Loucy (cell line): ENCODE results near the gene OR52A5.

ENCODE experiments used
- H2AFZ ChIP-seq: fragments of 200-600 bp; sonication (generic); 2 replicates; pipeline ENCODE4 v1.6.0; 2016; ENCODE audit warnings: antibody characterized with exemption, mild to moderate bottlenecking, low read length, moderate library complexity
- H3F3A ChIP-seq: fragments of 200-600 bp; 2 replicates; pipeline ENCODE4 v1.6.0; 2016; ENCODE audit warnings: antibody characterized with exemption, low read depth, mild to moderate bottlenecking
- H3K27me3 ChIP-seq: fragments of 200-600 bp; sonication (generic); 2 replicates; pipeline ENCODE4 v1.6.1; 2014; ENCODE audit warnings: low read length, mild to moderate bottlenecking; ENCODE audit not compliant: insufficient read depth, poor library complexity, severe bottlenecking
- H3K36me3 ChIP-seq: fragments of 200-600 bp; sonication (generic); 2 replicates; pipeline ENCODE4 v1.6.1; 2016; ENCODE audit warnings: low read length; ENCODE audit not compliant: insufficient read depth
- H3K4me1 ChIP-seq: fragments of 200-600 bp; sonication (generic); 2 replicates; pipeline ENCODE4 v1.5.1; 2014; ENCODE audit warnings: low read length, mild to moderate bottlenecking; ENCODE audit not compliant: insufficient read depth, poor library complexity, severe bottlenecking
- H3K4me2 ChIP-seq: fragments of 200-600 bp; sonication (generic); 2 replicates; pipeline ENCODE4 v1.6.0; 2014; ENCODE audit warnings: antibody characterized with exemption, low read length, low read depth, mild to moderate bottlenecking; ENCODE audit not compliant: poor library complexity, severe bottlenecking
- H3K4me3 ChIP-seq: fragments of 200-600 bp; sonication (generic); 2 replicates; pipeline ENCODE4 v1.5.1; 2014; ENCODE audit warnings: low read length, mild to moderate bottlenecking, mixed read lengths; ENCODE audit not compliant: poor library complexity, severe bottlenecking
- H3K79me2 ChIP-seq: fragments of 200-600 bp; sonication (generic); 2 replicates; pipeline ENCODE4 v1.6.1; 2014; ENCODE audit warnings: low read length; ENCODE audit not compliant: insufficient read depth
- H3K9ac ChIP-seq: fragments of 200-600 bp; sonication (generic); 2 replicates; pipeline ENCODE4 v1.6.0; 2014; ENCODE audit warnings: mild to moderate bottlenecking, low read depth, low read length, moderate library complexity; ENCODE audit not compliant: poor library complexity, severe bottlenecking
- H3K9me2 ChIP-seq: fragments of 200-600 bp; sonication (generic); replicated peaks from 2 replicates; pipeline ENCODE4 v1.6.1; 2016; ENCODE audit warnings: low read depth, low read length, mixed read lengths
- H3K9me3 ChIP-seq: fragments of 200-600 bp; sonication (generic); 2 replicates; pipeline ENCODE4 v1.6.1; 2014; ENCODE audit warnings: mild to moderate bottlenecking, antibody characterized with exemption, low read length, low read depth; ENCODE audit not compliant: insufficient read depth
- H4K20me1 ChIP-seq: fragments of 200-600 bp; sonication (generic); 2 replicates; pipeline ENCODE4 v1.6.0; 2014; ENCODE audit warnings: antibody characterized with exemption, low read length, mild to moderate bottlenecking; ENCODE audit not compliant: insufficient read depth, poor library complexity, severe bottlenecking
- EZH2phosphoT487 ChIP-seq: fragments of 200-600 bp; IDR thresholded peaks from 2 replicates; pipeline ENCODE4 v1.6.1; 2018; ENCODE audit warnings: antibody characterized with exemption, mild to moderate bottlenecking, moderate library complexity, borderline replicate concordance
- TF ChIP-seq, protein P1 (sequence below): fragments of 200-600 bp; sonication (generic); conservative IDR thresholded peaks from 2 replicates; pipeline ENCODE4 v1.5.1; 2014; ENCODE audit warnings: mild to moderate bottlenecking, antibody characterized with exemption, low read length

Gene OR52A5

DNA sequence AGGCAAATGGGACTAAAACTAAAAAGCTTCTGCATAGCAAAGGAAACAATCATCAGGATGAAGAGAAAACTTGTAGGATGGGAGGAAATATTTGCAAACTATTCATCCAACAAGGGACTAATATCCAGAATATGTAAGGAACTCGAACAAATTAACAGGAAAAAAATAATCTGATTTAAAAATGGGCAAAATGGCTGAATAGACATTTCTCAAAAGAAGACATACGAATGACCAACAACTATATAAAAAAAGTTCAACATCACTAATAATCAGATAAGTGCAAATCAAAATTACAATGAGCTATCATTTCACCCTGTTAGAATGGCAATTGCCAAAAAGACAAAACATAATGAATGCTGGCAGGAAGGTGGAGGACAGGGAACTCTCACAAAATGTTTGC, 56.8 kb downstream of the OR52A5 start:
- Histone ChIP-seq H3K79me2 (no peaks in the 10 kb centered on the region), H3F3A (no peaks in the 10 kb centered on the region), H3K27me3 (no peaks in the 10 kb centered on the region), H2AFZ (no peak overlapping the region), H3K9me3 (no peaks in the 10 kb centered on the region), H3K9me2 (no peaks in the 10 kb centered on the region), H3K36me3 (no peaks in the 10 kb centered on the region), H3K9ac (no peak overlapping the region), H4K20me1 (no peaks in the 10 kb centered on the region), H3K4me2 (no peak overlapping the region), H3K4me3 (no peak overlapping the region), H3K4me1 (no peaks in the 10 kb centered on the region)
- TF ChIP-seq, protein P1, sequence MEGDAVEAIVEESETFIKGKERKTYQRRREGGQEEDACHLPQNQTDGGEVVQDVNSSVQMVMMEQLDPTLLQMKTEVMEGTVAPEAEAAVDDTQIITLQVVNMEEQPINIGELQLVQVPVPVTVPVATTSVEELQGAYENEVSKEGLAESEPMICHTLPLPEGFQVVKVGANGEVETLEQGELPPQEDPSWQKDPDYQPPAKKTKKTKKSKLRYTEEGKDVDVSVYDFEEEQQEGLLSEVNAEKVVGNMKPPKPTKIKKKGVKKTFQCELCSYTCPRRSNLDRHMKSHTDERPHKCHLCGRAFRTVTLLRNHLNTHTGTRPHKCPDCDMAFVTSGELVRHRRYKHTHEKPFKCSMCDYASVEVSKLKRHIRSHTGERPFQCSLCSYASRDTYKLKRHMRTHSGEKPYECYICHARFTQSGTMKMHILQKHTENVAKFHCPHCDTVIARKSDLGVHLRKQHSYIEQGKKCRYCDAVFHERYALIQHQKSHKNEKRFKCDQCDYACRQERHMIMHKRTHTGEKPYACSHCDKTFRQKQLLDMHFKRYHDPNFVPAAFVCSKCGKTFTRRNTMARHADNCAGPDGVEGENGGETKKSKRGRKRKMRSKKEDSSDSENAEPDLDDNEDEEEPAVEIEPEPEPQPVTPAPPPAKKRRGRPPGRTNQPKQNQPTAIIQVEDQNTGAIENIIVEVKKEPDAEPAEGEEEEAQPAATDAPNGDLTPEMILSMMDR, result no peak
- no peak for TF ChIP-seq EZH2phosphoT487
